Measurements from ENCODE around the gene FRG2.
"Not testable (repeated sequence)": the region's sequence is repeated elsewhere in the genome, so short reads cannot be mapped to it uniquely, and the experiment has no call there.

Gene FRG2

GRCh38 chr4:190015538-190016368 is 11.3 kb downstream of the FRG2 start:
- no peak for DNase-seq

GRCh38 chr4:190014771-190015537 is 12.1 kb downstream of the FRG2 start:
- no peak for DNase-seq

- not testable (repeated sequence) for DNase-seq
Measured at GRCh38 chr4:189989941-189990340, 37.1 kb downstream of the FRG2 start.

GRCh38 chr4:189988877-189989431 is 38.1 kb downstream of the FRG2 start:
- DNase-seq = no peak

GRCh38 chr4:189985651-189986243 is 41.3 kb downstream of the FRG2 start:
- DNase-seq = not testable (repeated sequence)

GRCh38 chr4:189984661-189985060 is 42.4 kb downstream of the FRG2 start:
- DNase-seq = not testable (repeated sequence)

GRCh38 chr4:189983916-189984526 is 43.0 kb downstream of the FRG2 start:
- not testable (repeated sequence) for DNase-seq

GRCh38 chr4:189981970-189982369 is 45.1 kb downstream of the FRG2 start:
- no peak for DNase-seq

- DNase-seq = not testable (repeated sequence)
Measured at GRCh38 chr4:189980292-189980691, 46.8 kb downstream of the FRG2 start.

GRCh38 chr4:189979196-189980047 is 47.6 kb downstream of the FRG2 start:
- DNase-seq = no peak
